H1 (cell line): Measurements from ENCODE around the gene HTR2C. TPM values are rescaled to one million over a fixed set of nuclear protein-coding genes. Genes with fewer than 3 reads are reported as not detected.

Experiments used
- CHD1 ChIP-seq: IDR thresholded peaks from 2 replicates; pipeline ENCODE4 v1.6.1; 2012; ENCODE audit warnings: low read depth, low read length, improper control_type of control experiment
- FOSL1 ChIP-seq: IDR thresholded peaks from 2 replicates; pipeline ENCODE4 v1.6.1; 2011; ENCODE audit warnings: mild to moderate bottlenecking, low read depth, low read length, moderate library complexity; ENCODE audit not compliant: insufficient read depth
- KDM1A ChIP-seq: fragments of 200-600, 300-600 bp; sonication (generic); IDR thresholded peaks from 2 replicates; pipeline ENCODE4 v1.7.1; 2016; ENCODE audit warnings: mild to moderate bottlenecking, low read length, borderline replicate concordance
- polyA plus RNA-seq, 7 experiments: library from polyadenylated mRNA; depleted of rRNA in 3 of 7; stranded (reverse) in 5 of 7; unstranded in 2 of 7; fragments of >200 nt in 5 of 7; fragments of 200-250 nt in 2 of 7; gene quantifications; 1 replicate in 5 of 7; 2 replicates in 1 of 7; 4 replicates in 1 of 7; pipeline versions ENCODE4 v1.2.1 to v1.2.3, GENCODE V29; 2011 to 2013; ENCODE audit warnings: missing spikeins in 2 of 7, mixed read lengths in 2 of 7
- total RNA-seq: library from RNA; stranded (reverse); fragmentation: NEBNext Ultra II Directional; extraction: Animal tissue kit (Norgen Biotek cat#: 25700); gene quantifications from 2 replicates; pipeline ENCODE4 v1.2.1, GENCODE V29; 2021
- TF ChIP-seq, protein P1 (sequence below): IDR thresholded peaks from 2 replicates; pipeline ENCODE4 v1.6.1; 2012; ENCODE audit warnings: low read length, inconsistent platforms

The HTR2C gene
- total and polyA plus RNA-seq, 2 of the 8 experiments (the other 6 are each of a cell fraction or from before 2014, with no cell fraction given) = 1.7 to 2.0 TPM

- TF ChIP-seq KDM1A (no peak), CHD1 (no peak), FOSL1 (no peak)
- TF ChIP-seq, protein P1, sequence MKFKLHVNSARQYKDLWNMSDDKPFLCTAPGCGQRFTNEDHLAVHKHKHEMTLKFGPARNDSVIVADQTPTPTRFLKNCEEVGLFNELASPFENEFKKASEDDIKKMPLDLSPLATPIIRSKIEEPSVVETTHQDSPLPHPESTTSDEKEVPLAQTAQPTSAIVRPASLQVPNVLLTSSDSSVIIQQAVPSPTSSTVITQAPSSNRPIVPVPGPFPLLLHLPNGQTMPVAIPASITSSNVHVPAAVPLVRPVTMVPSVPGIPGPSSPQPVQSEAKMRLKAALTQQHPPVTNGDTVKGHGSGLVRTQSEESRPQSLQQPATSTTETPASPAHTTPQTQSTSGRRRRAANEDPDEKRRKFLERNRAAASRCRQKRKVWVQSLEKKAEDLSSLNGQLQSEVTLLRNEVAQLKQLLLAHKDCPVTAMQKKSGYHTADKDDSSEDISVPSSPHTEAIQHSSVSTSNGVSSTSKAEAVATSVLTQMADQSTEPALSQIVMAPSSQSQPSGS = no peak
These were observed 321.4 kb downstream of the HTR2C start (continued) for GRCh38 chrX:114905251-114905650.
